ENCODE results near the gene DNAJB1.

The DNAJB1 gene

DNA sequence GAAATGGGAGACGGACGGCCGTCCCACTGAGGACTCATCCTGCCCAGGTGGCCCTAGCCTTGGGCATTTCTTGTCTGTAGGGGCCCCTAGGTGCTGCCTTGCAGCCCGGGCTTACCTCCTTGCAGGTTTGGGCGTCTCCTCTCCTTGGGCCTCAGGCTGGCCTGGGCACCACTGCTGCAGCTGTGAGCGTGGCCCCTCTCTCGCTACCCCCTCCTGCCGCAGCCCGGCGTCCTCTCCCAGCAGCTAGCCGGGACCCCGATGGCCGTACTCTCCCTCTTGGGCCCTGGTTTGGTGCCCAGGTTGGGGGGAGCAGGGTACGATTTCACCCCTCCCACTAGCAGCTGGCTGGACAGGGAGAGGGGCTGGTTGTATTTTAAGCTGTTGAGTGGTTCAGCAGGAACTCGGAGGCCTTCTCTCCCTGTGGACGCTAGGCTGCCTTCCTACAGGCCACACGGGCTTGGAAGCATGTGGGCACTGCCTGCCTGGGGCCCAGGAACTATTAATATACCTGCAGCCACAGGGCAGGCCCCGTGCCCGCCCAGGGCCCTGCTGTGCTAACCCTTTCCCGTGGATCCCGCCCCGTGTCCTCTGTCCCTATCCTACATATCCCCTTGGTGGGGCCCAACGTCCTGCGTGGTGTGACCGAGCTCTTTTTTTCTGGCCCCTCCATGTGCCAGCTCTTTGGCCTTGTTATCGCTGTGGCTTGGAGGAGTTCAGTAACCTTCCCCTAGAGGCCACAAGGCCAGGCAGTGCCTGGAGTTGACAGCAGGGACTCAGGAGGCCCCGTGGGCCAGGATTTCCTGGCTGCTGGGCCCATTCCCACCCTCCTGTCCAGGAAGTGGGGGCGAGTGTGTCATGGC, 41.9 kb upstream of the DNAJB1 start:
- TF ChIP-seq, protein P1, sequence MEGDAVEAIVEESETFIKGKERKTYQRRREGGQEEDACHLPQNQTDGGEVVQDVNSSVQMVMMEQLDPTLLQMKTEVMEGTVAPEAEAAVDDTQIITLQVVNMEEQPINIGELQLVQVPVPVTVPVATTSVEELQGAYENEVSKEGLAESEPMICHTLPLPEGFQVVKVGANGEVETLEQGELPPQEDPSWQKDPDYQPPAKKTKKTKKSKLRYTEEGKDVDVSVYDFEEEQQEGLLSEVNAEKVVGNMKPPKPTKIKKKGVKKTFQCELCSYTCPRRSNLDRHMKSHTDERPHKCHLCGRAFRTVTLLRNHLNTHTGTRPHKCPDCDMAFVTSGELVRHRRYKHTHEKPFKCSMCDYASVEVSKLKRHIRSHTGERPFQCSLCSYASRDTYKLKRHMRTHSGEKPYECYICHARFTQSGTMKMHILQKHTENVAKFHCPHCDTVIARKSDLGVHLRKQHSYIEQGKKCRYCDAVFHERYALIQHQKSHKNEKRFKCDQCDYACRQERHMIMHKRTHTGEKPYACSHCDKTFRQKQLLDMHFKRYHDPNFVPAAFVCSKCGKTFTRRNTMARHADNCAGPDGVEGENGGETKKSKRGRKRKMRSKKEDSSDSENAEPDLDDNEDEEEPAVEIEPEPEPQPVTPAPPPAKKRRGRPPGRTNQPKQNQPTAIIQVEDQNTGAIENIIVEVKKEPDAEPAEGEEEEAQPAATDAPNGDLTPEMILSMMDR (IDR thresholded peaks at IDR 0.05; ENCODE audit: low read length, missing control alignments): no peak
- no peak overlapping the region for H3K4me3 ChIP-seq (replicated peaks; ENCODE audit: low read depth, low read length)
- no peak for DNase-seq (ENCODE audit: low read depth)

DNA sequence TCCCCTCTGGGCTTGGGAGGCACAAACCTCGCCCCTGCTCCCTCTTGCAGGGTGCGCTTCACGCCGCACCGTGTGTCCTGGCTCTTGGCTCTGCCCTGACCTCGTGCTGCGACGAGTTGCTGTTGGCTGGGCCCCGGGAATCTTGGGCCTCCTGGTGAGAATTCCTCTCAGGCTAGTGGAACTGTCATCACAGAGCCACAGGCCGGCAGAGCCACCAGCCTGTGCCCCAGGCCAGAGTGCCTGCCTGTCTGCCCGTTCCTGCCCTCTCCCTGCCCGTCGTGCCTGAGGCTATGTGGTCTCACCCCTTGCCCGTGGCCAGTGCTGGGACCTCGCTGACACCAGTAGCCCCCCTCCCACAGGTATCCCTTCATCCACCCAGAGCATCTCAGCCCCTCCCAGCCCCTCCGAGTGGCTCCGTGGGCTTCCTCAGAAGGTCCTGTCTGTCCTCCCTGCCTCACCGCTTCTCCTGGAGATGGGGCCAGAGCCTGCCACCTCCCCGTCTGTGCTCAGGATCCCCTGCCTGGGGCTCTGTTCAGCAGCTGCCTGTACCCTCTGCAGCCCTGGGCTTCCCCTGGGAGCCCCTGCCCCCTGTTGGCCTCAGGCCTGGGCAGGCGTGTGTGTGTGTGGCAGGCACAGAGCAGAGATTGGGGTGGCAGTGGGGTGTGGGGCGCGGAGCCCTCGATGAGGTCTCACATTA, 40.3 kb upstream of the DNAJB1 start:
- TF ChIP-seq, protein P1 (IDR thresholded peaks at IDR 0.05; ENCODE audit: low read length, missing control alignments): no peak
- DNase-seq (ENCODE audit: low read depth): no peak
- no peak overlapping the region for H3K4me3 ChIP-seq (replicated peaks; ENCODE audit: low read depth, low read length)

DNA sequence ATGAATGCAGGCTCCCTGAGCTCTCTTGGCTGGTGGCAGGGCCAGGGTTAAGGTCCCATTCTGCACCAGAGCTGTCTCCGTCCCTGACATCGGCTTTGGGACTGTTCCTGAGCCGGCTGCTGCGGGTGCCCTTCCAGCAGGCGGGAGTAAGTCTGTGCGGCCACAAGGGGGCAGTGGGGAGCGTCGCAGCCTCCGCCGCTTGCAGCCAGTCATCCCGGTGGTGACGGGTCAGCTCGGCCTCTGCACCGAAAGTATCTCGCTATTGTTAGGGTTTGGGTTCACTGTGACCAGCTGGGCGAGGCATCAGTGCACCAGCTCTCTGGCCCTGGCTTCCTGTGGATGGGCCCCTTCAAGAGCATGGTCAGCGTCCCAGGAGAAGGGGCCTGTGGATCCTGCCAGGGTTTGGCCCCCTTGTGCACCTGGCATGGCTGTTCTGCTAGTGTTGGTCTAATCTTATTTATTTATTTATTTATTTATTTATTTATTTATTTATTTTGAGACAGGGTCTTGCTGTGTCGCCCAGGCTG, 38.5 kb upstream of the DNAJB1 start:
- H3K4me3 ChIP-seq (replicated peaks; ENCODE audit: low read depth, low read length): no peak overlapping the region
- TF ChIP-seq, protein P1 (IDR thresholded peaks at IDR 0.05; ENCODE audit: low read length, missing control alignments): peak; percentile 96
- DNase-seq (ENCODE audit: low read depth): peak; percentile 86

DNA sequence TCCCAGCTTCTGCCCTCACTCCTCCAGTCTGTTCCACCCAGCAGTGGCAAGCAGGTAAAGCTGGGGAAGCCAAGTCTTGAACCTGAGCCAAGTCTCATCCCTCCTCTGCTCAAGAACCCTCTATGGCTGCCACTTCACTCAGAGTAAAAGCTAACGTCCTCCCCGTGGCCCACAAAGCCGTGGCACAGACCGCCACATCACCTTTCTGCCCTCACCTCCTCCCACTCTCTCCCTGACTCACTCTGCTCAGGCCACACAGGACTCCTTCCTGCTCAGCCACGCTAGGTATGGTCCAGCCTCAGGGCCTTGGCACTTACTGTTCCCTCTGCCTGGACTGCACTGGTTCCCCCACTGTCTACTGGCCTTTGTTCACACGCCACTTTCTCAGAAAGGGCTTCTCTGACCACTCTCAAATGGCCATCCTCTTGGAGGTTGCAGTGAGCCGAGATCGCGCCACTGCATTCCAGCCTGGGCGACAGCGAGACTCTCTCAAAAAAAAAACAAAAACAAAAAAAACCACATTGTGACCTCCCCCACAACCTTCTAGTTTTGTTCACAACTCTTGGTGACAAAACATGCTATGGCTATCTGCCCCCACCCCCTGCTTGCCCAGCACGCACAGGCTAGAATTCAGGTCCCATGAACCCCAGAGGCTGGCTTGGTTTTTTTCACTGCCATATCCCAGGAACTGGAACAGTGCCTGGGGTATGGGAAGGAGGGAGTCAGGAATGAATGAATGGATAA, 37.9 kb upstream of the DNAJB1 start:
- DNase-seq (ENCODE audit: low read depth): no peak
- no peak overlapping the region for H3K4me3 ChIP-seq (replicated peaks; ENCODE audit: low read depth, low read length)
- TF ChIP-seq, protein P1 (IDR thresholded peaks at IDR 0.05; ENCODE audit: low read length, missing control alignments): no peak

DNA sequence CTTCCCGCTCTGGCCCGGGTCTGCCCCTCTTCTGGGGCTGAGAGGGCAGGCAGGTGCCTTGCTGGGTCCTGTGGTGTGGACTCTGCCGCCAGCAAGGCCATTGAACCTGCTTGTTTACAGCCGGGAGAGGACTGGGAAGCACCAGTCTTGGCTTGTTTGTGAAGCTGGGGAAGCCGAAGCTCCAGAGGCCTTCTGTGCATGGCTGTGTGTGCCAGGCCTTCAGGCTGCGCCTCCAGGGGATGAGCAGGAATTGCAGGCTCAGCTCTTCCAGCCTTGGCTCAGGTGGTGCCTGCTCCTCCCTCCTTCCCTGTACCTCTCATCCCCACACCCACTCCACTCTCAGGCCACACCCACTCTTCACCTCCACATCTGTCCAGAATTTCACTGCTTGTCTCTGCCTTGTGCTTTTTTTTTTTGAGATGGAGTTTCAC, 36.2 kb upstream of the DNAJB1 start:
- TF ChIP-seq, protein P1 (IDR thresholded peaks at IDR 0.05; ENCODE audit: low read length, missing control alignments): no peak
- no peak for DNase-seq (ENCODE audit: low read depth)
- H3K4me3 ChIP-seq (replicated peaks; ENCODE audit: low read depth, low read length): no peak overlapping the region

DNA sequence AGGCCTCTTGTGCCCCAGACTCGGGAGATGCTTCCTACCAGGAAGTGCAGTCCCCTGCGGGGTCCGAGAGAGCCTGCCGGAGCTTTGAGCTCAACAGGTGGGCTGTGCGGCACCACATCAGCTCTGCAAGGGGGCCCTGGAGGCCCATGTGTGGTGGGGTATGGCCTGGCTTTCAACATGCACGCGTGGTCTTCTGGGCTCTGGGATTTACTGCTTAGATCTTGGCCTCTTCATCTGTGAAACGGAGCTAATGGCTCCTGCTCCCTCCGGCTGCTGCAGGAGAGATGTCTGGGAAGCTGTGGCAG, 35.7 kb upstream of the DNAJB1 start:
- no peak for DNase-seq (ENCODE audit: low read depth)
- TF ChIP-seq, protein P1 (IDR thresholded peaks at IDR 0.05; ENCODE audit: low read length, missing control alignments): no peak
- H3K4me3 ChIP-seq (replicated peaks; ENCODE audit: low read depth, low read length): no peak overlapping the region
